Thyroid gland (tissue), 4 donors: ENCODE results near the gene SCN8A.

Experiments used
- POLR2A ChIP-seq, 2 donors: fragments of 450-650 bp; IDR thresholded peaks; one replicate each; pipeline ENCODE4 v1.6.1; 2017; ENCODE audit warnings: antibody characterized with exemption in 2 of 2, mild to moderate bottlenecking in 2 of 2, moderate library complexity in 1 of 2
- TF ChIP-seq, protein P1 (sequence below), 6 experiments: fragments of 200-600 bp in 3 of 6; fragments of 450-650 bp in 3 of 6; sonication (generic) in 3 of 6; IDR thresholded peaks; one replicate each; pipeline ENCODE4 v1.5.1; 2016 to 2019; ENCODE audit warnings: antibody characterized with exemption in 6 of 6, mild to moderate bottlenecking in 2 of 6, inconsistent platforms in 1 of 6, moderate library complexity in 1 of 6

DNA sequence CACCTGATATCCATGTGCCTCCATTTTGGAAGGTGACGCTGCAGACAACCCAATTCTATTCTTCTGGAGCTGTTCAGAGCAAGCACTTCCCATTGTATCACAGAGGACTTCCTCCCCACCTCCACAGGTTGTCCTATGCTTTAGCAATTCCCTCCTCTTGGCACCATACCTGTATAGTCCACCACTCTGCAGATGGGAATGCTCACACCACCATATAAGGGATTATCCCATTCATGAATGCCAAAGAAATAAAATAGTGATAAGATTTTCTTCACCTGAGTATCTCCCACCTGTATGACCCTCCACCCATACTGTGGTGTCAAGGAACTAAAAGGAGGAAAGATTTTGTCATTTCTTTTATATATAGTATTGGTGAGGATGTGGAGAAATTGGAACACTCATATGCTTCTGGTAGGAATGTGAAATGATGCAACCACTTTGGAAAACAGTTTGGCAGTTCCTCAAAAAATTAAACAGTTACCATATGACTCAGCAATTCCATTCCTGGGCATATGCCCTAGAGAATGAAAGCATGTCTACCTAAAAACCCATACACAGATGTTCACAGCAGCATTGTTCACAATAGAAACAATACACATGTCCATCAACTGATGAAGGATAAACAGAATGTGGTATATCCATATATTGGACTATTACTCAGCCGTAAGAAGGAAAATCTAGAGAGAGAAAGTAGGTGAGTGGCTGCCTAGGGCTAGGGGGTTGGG, 182.3 kb downstream of the SCN8A start:
- TF ChIP-seq, protein P1, sequence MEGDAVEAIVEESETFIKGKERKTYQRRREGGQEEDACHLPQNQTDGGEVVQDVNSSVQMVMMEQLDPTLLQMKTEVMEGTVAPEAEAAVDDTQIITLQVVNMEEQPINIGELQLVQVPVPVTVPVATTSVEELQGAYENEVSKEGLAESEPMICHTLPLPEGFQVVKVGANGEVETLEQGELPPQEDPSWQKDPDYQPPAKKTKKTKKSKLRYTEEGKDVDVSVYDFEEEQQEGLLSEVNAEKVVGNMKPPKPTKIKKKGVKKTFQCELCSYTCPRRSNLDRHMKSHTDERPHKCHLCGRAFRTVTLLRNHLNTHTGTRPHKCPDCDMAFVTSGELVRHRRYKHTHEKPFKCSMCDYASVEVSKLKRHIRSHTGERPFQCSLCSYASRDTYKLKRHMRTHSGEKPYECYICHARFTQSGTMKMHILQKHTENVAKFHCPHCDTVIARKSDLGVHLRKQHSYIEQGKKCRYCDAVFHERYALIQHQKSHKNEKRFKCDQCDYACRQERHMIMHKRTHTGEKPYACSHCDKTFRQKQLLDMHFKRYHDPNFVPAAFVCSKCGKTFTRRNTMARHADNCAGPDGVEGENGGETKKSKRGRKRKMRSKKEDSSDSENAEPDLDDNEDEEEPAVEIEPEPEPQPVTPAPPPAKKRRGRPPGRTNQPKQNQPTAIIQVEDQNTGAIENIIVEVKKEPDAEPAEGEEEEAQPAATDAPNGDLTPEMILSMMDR (IDR thresholded peaks at IDR 0.05) = no peak
- TF ChIP-seq POLR2A (IDR thresholded peaks at IDR 0.05) = no peak
